Effector memory CD4-positive, alpha-beta T cell (primary cell): ENCODE results near the gene NSD1.
A peak's percentile ranks its signal among the peaks of the same experiment; 100 is the strongest.
"Not testable (repeated sequence)": the region's sequence is repeated elsewhere in the genome, so short reads cannot be mapped to it uniquely, and the experiment has no call there.

Source experiments
- DNase-seq, 3 donors: peaks; one replicate each; pipeline ENCODE4 v3.0.0-alpha.2; 2020
- H3K27ac ChIP-seq: 2 replicates; pipeline ENCODE4 v1.7.0; 2013; ENCODE audit warnings: mild to moderate bottlenecking, low read length, moderate library complexity; ENCODE audit not compliant: insufficient read depth, poor library complexity, severe bottlenecking
- H3K27me3 ChIP-seq: replicated peaks from 2 replicates; pipeline ENCODE4 v1.7.0; 2013; ENCODE audit warnings: mild to moderate bottlenecking, low read length; ENCODE audit not compliant: insufficient read depth, control insufficient read depth, poor library complexity, severe bottlenecking
- H3K36me3 ChIP-seq: 2 replicates; pipeline ENCODE4 v1.7.0; 2013; ENCODE audit warnings: mild to moderate bottlenecking, low read length, moderate library complexity; ENCODE audit not compliant: control insufficient read depth, insufficient read depth
- H3K4me1 ChIP-seq: 2 replicates; pipeline ENCODE4 v1.7.0; 2013; ENCODE audit warnings: low read length, mild to moderate bottlenecking; ENCODE audit not compliant: control insufficient read depth, insufficient read depth, poor library complexity, severe bottlenecking
- H3K4me3 ChIP-seq: 2 replicates; pipeline ENCODE4 v1.7.0; 2013; ENCODE audit warnings: low read length, low read depth, mild to moderate bottlenecking; ENCODE audit not compliant: insufficient read depth, poor library complexity, severe bottlenecking
- H3K9me3 ChIP-seq: 2 replicates; pipeline ENCODE4 v1.7.0; 2013; ENCODE audit warnings: mild to moderate bottlenecking, low read length, moderate library complexity; ENCODE audit not compliant: control insufficient read depth

NSD1 gene

DNA sequence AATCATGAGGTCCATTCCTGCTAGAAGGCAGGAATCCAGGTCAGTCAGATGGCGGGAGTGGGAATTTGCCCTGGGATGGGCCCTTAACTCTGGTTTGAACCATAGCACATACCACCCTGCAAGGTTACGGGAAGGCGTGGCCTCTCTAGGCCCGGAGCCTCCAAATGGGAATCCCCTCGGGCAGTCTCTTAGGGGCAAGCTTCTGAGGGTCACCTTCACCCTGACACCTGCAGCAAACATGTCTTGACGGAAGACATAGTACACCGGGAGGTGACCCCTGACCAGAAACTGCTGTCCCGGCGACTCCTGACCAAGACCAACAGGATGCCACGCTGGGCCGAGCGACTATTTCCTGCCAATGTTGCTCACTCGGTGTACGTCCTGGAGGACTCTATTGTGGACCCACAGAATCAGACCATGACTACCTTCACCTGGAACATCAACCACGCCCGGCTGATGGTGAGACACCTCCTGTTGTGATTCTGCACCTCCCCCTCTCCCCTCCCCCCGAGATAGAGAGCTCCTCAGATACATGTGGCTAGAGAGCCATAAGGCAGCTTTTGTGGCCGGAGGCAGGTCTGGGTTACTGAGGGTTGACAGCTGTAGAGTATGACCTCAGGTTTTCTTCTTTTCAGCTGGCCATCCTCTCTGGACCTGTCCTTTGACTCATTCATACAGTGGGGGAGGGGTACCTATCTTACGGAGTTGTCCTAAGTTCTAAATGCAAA lies 171.0 kb downstream of the NSD1 start:
- H3K27ac ChIP-seq, result peak overlapping the region; percentile 83
- no peaks in the 10 kb centered on the region for H3K9me3 ChIP-seq
- H3K4me3 ChIP-seq, result peak overlapping the region; percentile 70
- peak in 1 of 3 donors; percentile 33 for DNase-seq
- peaks cover 49% of the 10 kb centered on the region for H3K4me1 ChIP-seq
- H3K27me3 ChIP-seq, result no peaks in the 10 kb centered on the region
- H3K36me3 ChIP-seq, result peaks cover 15% of the 10 kb centered on the region

DNA sequence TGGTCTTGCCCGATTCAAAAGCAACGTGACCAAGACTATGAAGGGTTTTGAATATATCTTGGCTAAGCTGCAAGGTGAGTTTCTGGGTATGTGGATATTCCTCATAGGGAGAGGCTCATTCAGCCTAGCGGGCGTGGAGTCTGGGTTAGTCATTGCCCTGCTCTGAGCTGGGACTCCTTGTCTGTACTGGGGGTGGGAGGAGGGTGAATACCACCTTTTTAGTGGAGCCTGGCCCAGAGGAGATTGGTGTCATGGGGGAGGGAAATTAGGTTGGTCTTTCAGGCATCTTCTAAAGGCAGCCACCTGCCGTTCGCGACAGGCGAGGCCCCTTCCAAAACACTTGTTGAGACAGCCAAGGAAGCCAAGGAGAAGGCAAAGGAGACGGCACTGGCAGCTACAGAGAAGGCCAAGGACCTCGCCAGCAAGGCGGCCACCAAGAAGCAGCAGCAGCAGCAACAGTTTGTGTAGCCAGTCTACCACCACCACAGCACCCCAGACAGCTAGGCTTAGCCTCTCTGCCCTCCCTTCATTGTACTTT lies 172.6 kb downstream of the NSD1 start:
- not testable (repeated sequence) for H3K4me3 ChIP-seq, H3K9me3 ChIP-seq, H3K27ac ChIP-seq, H3K27me3 ChIP-seq, DNase-seq
- peaks cover 53% of the 10 kb centered on the region for H3K4me1 ChIP-seq
- peaks cover 15% of the 10 kb centered on the region for H3K36me3 ChIP-seq

DNA sequence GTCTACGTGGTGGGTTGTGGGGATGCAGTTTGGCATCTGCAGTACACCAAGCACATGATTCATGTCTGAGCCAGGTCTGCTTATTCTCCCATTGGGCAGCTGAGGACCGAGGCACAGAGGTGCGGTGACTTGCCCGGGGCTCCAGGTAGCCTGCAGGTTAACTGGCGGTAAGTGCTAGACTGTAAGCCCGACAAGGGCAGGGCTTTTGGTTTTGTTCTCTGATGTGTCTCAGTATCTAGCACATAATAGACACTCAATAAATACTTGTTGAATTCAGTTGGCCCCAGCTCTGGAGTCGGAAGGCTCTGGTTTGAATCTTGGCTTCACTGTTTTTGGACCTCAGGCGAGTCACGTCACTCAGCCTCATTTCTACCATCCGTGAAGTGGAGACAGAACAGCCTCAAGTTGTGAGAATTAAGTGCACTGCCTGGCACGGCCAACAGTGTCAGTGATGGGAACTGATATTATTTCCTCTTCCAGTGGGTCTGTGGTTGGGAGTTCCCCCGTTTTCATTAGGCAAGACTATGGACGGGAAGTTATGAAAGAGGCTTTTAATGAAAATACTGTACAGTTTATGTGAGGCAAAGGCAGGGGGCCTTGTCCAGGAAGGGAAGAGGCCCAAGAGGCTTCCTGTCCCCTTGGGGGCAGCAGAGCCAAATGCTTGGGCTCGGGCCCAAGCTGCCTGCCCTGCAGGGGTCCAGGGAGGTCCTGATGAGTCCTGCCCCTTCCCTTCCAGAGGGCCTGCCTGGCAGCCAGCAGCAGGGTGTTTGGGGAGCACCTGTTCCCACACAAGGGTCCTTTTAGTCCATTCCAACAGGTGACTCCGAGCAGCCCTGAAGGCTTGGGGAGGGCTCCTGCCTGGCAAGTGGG lies 173.3 kb downstream of the NSD1 start:
- H3K4me1 ChIP-seq, result peaks cover 54% of the 10 kb centered on the region
- H3K9me3 ChIP-seq, result no peaks in the 10 kb centered on the region
- H3K36me3 ChIP-seq, result peaks cover 15% of the 10 kb centered on the region
- peak overlapping the region; percentile 2 for H3K27ac ChIP-seq
- H3K27me3 ChIP-seq, result no peaks in the 10 kb centered on the region
- no peak overlapping the region for H3K4me3 ChIP-seq
- no peak for DNase-seq

DNA sequence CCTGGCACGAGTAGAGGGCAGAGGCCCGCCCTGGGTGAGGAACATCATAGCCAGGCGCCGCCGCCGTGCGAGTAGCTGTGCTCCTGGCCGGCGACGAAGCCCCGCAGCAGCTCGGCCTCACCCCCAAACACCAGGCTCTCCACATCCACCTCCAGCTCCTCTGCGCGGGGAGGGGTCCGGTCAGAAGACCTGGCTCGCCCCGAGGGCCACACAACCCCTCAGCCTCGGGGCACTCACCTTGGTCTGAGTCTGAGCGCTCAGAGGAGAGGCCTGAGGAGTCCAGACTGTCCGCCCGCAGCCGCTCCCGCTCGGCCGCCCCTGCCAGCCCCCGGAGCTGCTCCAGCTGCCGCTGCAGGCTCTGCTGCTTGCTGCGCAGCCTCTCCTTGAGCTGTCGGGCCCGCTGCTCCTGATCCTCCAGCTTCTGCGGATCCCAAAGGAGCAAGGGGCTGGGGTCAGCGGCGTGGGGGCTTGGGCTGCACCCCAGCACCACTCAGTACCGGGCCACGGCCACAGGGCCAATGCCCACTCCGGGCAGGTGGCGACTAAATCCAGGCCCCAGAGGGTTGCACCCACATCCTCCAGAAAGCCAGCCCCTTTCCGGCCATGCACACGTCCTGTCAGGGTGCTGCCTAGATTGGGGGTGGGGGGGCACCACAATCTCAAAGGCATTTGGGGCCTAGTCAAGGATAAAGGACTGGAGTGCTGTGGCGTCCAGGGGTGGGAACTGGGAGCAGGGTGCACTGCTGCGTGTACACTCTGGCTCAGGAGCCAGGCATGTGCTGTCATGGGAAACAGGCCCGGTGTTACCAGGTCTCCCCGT lies 174.2 kb downstream of the NSD1 start:
- H3K27ac ChIP-seq, result no peak overlapping the region
- peaks cover 15% of the 10 kb centered on the region for H3K36me3 ChIP-seq
- no peak for DNase-seq
- no peaks in the 10 kb centered on the region for H3K27me3 ChIP-seq
- no peak overlapping the region for H3K4me3 ChIP-seq
- H3K4me1 ChIP-seq, result peaks cover 52% of the 10 kb centered on the region
- no peaks in the 10 kb centered on the region for H3K9me3 ChIP-seq

DNA sequence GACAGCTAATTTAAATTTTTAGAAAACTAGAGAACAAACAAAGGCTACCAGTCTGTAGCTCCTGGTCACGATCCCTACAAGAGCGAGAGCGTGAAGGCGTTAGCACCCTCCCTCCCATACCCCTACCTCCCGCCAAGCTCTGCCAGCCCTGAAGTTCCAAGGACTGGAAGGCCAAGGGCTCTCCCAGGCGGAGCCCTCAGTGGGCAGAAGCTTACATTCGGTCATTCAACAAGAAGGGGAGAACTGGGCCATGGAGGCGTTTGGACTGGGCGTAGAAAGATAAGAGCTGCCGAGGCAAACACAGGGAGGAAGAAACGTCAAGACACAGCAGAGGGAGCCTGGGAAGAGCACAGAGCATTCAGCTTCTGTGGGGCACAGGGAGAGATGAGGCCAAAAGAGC lies 175.2 kb downstream of the NSD1 start:
- peaks cover 54% of the 10 kb centered on the region for H3K4me1 ChIP-seq
- no peak overlapping the region for H3K4me3 ChIP-seq
- H3K27ac ChIP-seq, result no peak overlapping the region
- no peaks in the 10 kb centered on the region for H3K9me3 ChIP-seq
- H3K27me3 ChIP-seq, result no peaks in the 10 kb centered on the region
- DNase-seq, result no peak
- peaks cover 15% of the 10 kb centered on the region for H3K36me3 ChIP-seq

DNA sequence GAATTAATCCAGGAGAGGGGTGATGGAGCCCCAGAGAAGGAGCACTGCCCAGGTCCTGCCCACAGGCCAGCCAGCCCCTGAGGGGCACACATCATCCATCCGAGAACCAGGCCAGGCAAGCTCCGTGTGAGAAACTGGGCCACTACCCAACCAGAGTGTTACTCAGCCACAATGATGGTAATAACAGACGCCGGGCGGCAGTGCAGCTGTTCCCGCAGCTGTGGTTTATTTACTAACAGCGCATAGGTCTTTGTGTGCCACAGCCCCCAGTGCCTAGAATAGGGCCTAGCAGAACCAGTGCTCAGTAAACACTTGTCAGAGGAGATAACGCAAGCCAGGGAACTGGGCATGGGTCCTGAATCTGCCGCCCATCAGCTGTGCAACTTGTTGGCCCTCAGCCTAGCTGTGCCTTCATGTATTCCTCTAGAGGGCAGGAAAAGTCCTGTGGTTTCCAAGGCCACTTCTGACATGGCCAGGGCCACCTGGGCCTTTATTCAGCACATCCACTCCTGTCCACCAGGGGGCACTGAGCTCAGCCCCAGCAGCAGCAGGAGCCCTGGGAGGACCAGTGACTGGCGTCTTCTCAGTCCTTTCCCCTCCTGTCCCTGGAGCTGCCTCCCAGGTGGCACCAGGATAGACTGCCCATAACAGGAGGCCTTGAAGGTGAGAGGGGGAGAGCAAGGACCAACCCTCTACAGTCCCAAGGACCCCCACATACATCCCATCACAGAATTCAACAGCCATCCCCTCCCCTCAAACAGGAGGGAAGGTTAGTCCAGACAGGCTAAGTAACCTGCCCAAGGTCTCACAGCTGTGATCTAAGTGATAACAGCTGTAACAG lies 176.0 kb downstream of the NSD1 start:
- Histone ChIP-seq H3K36me3 (peaks cover 15% of the 10 kb centered on the region), H3K27ac (no peak overlapping the region)

DNA sequence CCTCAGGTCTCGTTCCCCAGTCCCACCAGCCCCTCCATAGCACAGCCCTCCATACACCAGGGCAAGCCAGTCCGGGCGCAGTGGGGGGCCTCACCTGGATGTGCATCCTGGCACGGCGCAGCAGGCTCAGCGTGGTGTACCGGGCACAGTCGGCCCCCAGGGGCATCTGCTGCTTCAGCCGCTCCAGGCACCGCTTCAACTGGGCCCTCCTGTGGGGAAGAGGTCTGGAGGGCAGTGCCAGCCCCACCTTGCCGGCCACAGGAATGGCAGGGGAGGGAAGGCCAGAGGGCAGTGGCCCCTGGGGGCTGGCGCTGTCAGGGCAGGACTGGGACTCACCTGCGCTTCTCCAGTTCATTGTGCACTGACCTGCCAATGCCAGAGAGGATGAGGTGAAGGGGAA lies 176.8 kb downstream of the NSD1 start:
- peaks cover 15% of the 10 kb centered on the region for H3K36me3 ChIP-seq
- no peak for DNase-seq
- H3K9me3 ChIP-seq, result no peaks in the 10 kb centered on the region
- no peak overlapping the region for H3K4me3 ChIP-seq
- no peak overlapping the region for H3K27ac ChIP-seq
- no peaks in the 10 kb centered on the region for H3K27me3 ChIP-seq
- H3K4me1 ChIP-seq, result peaks cover 42% of the 10 kb centered on the region

More for the DNA sequence above, 176.0 kb downstream of the NSD1 start:
- peak; percentile 43 to 64 (median 54) for DNase-seq
- Histone ChIP-seq H3K27me3 (no peaks in the 10 kb centered on the region), H3K4me3 (no peak overlapping the region), H3K9me3 (no peaks in the 10 kb centered on the region), H3K4me1 (peaks cover 49% of the 10 kb centered on the region)

DNA sequence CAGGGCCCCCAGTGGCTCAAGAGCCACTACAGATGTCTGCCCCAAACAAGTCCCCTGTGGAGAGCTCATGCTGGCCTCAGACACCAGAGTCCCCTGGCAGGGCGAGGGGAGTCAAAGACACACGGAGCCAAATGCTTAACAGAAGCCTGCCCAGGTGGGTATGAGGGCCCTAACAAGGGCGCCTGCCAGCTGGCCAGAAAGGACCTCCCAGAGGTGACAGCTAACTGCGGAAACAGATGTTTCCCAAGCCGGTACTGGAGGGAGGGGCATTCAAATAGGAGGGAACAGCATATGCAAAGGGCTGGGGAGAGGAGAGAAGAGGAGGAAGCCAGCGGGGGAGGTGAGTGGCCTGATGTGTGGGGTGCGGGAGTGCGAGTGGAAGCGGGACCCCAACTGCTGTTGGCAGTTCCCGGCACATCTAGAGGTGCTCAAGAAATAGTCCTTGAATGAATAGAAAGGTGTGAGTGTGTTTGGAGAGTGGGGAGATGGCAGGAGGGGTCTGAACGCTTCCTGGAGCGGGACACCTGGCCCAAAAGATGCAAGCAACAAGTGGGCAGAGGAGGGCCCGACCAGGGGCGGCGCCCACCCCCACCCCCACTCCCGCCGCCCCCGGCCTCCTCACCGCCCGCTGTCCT lies 177.3 kb downstream of the NSD1 start:
- H3K4me3 ChIP-seq, result peak overlapping the region; percentile 58
- no peak for DNase-seq
- H3K4me1 ChIP-seq, result peaks cover 38% of the 10 kb centered on the region
- H3K9me3 ChIP-seq, result no peaks in the 10 kb centered on the region
- no peak overlapping the region for H3K27ac ChIP-seq
- no peaks in the 10 kb centered on the region for H3K27me3 ChIP-seq
- peaks cover 13% of the 10 kb centered on the region for H3K36me3 ChIP-seq

DNA sequence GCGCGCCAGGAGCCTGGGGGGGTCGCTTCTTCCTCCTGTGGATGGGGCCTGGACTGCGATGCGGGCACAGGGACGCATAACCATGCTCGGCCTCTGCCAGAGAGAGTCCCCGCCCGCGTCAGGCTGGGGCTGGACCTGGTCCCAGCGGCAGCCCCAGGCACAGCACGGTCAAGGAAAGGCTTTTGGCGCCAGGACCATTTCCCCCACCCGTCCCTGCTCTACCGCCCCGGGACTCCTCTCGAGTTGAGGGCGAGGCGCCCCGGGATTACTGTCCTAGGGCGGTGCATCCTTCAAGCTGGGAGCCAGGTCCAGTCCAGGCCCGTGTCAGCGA lies 177.8 kb downstream of the NSD1 start:
- Histone ChIP-seq H3K36me3 (peaks cover 8% of the 10 kb centered on the region), H3K27me3 (no peaks in the 10 kb centered on the region), H3K27ac (no peak overlapping the region), H3K4me1 (peaks cover 38% of the 10 kb centered on the region), H3K9me3 (no peaks in the 10 kb centered on the region), H3K4me3 (peak overlapping the region; percentile 58)
- no peak for DNase-seq
